ENCODE results near the gene TRPC4AP.

The TRPC4AP gene

GRCh38 chr20:35040646-35041045, 52.0 kb downstream of the TRPC4AP start:
- Histone ChIP-seq H4K20me1 (ENCODE audit: low read depth, low read length) (no peaks in the 10 kb centered on the region), H3K9me2 (replicated peaks; ENCODE audit: insufficient read depth, low read length) (no peaks in the 10 kb centered on the region), H3K9ac (ENCODE audit: low read length) (no peak overlapping the region), H3K36me3 (ENCODE audit: low read length) (peaks cover 6% of the 10 kb centered on the region; the same call in 1 of the 2 replicates), H2AFZ (ENCODE audit: low read depth, low read length, severe bottlenecking) (no peak overlapping the region), H3F3A (ENCODE audit: insufficient read depth) (no peaks in the 10 kb centered on the region), H3K4me3 (ENCODE audit: insufficient read depth, low read length, poor library complexity, severe bottlenecking) (no peak overlapping the region), H3K9me3 (ENCODE audit: insufficient read depth, low read length) (no peaks in the 10 kb centered on the region), H3K27ac (ENCODE audit: low read depth, low read length) (no peak overlapping the region), H3K4me2 (ENCODE audit: low read depth, low read length, poor library complexity, severe bottlenecking) (no peak overlapping the region), H3K79me2 (ENCODE audit: insufficient read depth, low read length) (no peaks in the 10 kb centered on the region), H3K27me3 (ENCODE audit: low read length) (no peaks in the 10 kb centered on the region)
- TF ChIP-seq CTCF (IDR thresholded peaks at IDR 0.05; ENCODE audit: insufficient read depth, low read length, poor library complexity, severe bottlenecking) (no peak), EZH2phosphoT487 (conservative IDR thresholded peaks at IDR 0.05; ENCODE audit: low read length) (no peak)

GRCh38 chr20:35039846-35040489, 52.6 kb downstream of the TRPC4AP start:
- H3K9me3 ChIP-seq (ENCODE audit: insufficient read depth, low read length) = no peaks in the 10 kb centered on the region
- no peak overlapping the region for H3K27ac ChIP-seq (ENCODE audit: low read depth, low read length)
- no peak overlapping the region for H3K4me2 ChIP-seq (ENCODE audit: low read depth, low read length, poor library complexity, severe bottlenecking)
- TF ChIP-seq EZH2phosphoT487 (conservative IDR thresholded peaks at IDR 0.05; ENCODE audit: low read length) (no peak), CTCF (IDR thresholded peaks at IDR 0.05; ENCODE audit: insufficient read depth, low read length, poor library complexity, severe bottlenecking) (no peak)
- no peaks in the 10 kb centered on the region for H3K9me2 ChIP-seq (replicated peaks; ENCODE audit: insufficient read depth, low read length)
- no peak overlapping the region for H2AFZ ChIP-seq (ENCODE audit: low read depth, low read length, severe bottlenecking)
- H3K36me3 ChIP-seq (ENCODE audit: low read length) = peaks cover 9% of the 10 kb centered on the region; the same call in 1 of the 2 replicates
- H3K4me3 ChIP-seq (ENCODE audit: insufficient read depth, low read length, poor library complexity, severe bottlenecking) = no peak overlapping the region
- no peaks in the 10 kb centered on the region for H3K79me2 ChIP-seq (ENCODE audit: insufficient read depth, low read length)
- H3K27me3 ChIP-seq (ENCODE audit: low read length) = no peaks in the 10 kb centered on the region
- H4K20me1 ChIP-seq (ENCODE audit: low read depth, low read length) = no peaks in the 10 kb centered on the region
- no peaks in the 10 kb centered on the region for H3F3A ChIP-seq (ENCODE audit: insufficient read depth)
- no peak overlapping the region for H3K9ac ChIP-seq (ENCODE audit: low read length)

DNA sequence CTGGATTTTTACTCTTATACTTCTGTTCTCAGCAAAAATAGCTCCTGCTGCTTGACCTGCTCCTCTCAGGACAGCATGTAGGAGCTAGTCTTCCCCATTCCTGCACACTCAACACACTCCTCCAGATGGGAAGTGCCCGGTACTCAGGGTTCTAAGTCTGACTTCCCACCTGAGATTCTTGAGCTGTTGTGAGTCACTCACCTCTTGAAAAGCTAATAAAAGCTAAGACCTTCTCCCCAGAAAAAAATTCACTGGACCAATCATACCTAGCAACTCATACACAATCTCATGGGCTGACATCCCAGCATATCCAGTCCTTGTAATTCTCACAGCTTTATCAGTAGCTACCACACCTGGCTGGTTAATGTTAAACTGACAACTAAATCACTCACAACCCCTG, 53.5 kb downstream of the TRPC4AP start:
- TF ChIP-seq CTCF (IDR thresholded peaks at IDR 0.05; ENCODE audit: insufficient read depth, low read length, poor library complexity, severe bottlenecking) (no peak), EZH2phosphoT487 (conservative IDR thresholded peaks at IDR 0.05; ENCODE audit: low read length) (no peak)
- Histone ChIP-seq H3K36me3 (ENCODE audit: low read length) (peaks cover 9% of the 10 kb centered on the region; the same call in 1 of the 2 replicates), H3K9me2 (replicated peaks; ENCODE audit: insufficient read depth, low read length) (no peaks in the 10 kb centered on the region), H2AFZ (ENCODE audit: low read depth, low read length, severe bottlenecking) (no peak overlapping the region), H3K4me3 (ENCODE audit: insufficient read depth, low read length, poor library complexity, severe bottlenecking) (no peak overlapping the region), H3F3A (ENCODE audit: insufficient read depth) (no peaks in the 10 kb centered on the region), H3K79me2 (ENCODE audit: insufficient read depth, low read length) (no peaks in the 10 kb centered on the region), H3K27ac (ENCODE audit: low read depth, low read length) (no peak overlapping the region), H4K20me1 (ENCODE audit: low read depth, low read length) (no peaks in the 10 kb centered on the region), H3K4me2 (ENCODE audit: low read depth, low read length, poor library complexity, severe bottlenecking) (no peak overlapping the region), H3K27me3 (ENCODE audit: low read length) (no peaks in the 10 kb centered on the region), H3K9ac (ENCODE audit: low read length) (no peak overlapping the region), H3K9me3 (ENCODE audit: insufficient read depth, low read length) (no peaks in the 10 kb centered on the region)

Measured in SU-DHL-6 (cell line).